GM23338 (cell line): ENCODE results near the gene SYNE2. TPM values are rescaled to one million over a fixed set of nuclear protein-coding genes. Genes with fewer than 3 reads are reported as not detected.

Experiments
- ATAC-seq: fragments of 200-7000 bp; cut with Tn5 transposase; 3 replicates; pipeline ENCODE4 v1.9.1; 2020
- DNase-seq: peaks from one replicate; pipeline ENCODE4 v3.0.0-alpha.2; 2015; ENCODE audit warnings: low spot score
- H2AFZ ChIP-seq: fragments of 200-600 bp; sonication (generic); 2 replicates; pipeline ENCODE4 v1.8.0; 2016; ENCODE audit warnings: antibody characterized with exemption, mild to moderate bottlenecking, moderate library complexity
- H3F3A ChIP-seq: fragments of 200-600 bp; sonication (generic); replicated peaks from 2 replicates; pipeline ENCODE4 v1.8.0; 2017; ENCODE audit warnings: antibody characterized with exemption, mixed run types, low read depth
- H3K27ac ChIP-seq: fragments of 200-600 bp; sonication (generic); 2 replicates; pipeline ENCODE4 v1.6.1; 2016; ENCODE audit warnings: low read depth
- H3K27me3 ChIP-seq: fragments of 200-600 bp; sonication (generic); 2 replicates; pipeline ENCODE4 v1.8.0; 2016; ENCODE audit warnings: mild to moderate bottlenecking, mixed run types, moderate library complexity; ENCODE audit not compliant: insufficient read depth
- H3K36me3 ChIP-seq: fragments of 200-600 bp; sonication (generic); 2 replicates; pipeline ENCODE4 v1.8.0; 2016; ENCODE audit warnings: mild to moderate bottlenecking; ENCODE audit not compliant: insufficient read depth
- H3K4me1 ChIP-seq: fragments of 200-600 bp; sonication (generic); 2 replicates; pipeline ENCODE4 v1.8.0; 2016; ENCODE audit warnings: mild to moderate bottlenecking, moderate library complexity; ENCODE audit not compliant: insufficient read depth
- H3K4me2 ChIP-seq: fragments of 200-600 bp; sonication (generic); 2 replicates; pipeline ENCODE4 v1.7.1; 2017; ENCODE audit warnings: mixed run types
- H3K4me3 ChIP-seq: fragments of 200-600 bp; sonication (generic); 2 replicates; pipeline ENCODE4 v1.6.1; 2016; ENCODE audit warnings: mixed run types
- H3K79me2 ChIP-seq: fragments of 200-600 bp; sonication (generic); replicated peaks from 2 replicates; pipeline ENCODE4 v1.8.0; 2017; ENCODE audit warnings: mild to moderate bottlenecking; ENCODE audit not compliant: insufficient read depth
- H3K9me2 ChIP-seq: fragments of 200-600 bp; sonication (generic); 2 replicates; pipeline ENCODE4 v1.8.0; 2017; ENCODE audit not compliant: insufficient read depth
- H4K20me1 ChIP-seq: fragments of 200-600 bp; sonication (generic); replicated peaks from 2 replicates; pipeline ENCODE4 v1.8.0; 2017; ENCODE audit warnings: mild to moderate bottlenecking; ENCODE audit not compliant: insufficient read depth
- H3K27ac Mint-ChIP-seq: 2 replicates; pipeline ENCODE4 v1.8.0; 2020; ENCODE audit warnings: inconsistent platforms, mild to moderate bottlenecking, moderate library complexity, mixed read lengths
- H3K27me3 Mint-ChIP-seq: 3 replicates; pipeline ENCODE4 v1.8.0; 2022; ENCODE audit warnings: low read depth, mild to moderate bottlenecking, moderate library complexity, mixed read lengths, inconsistent platforms; ENCODE audit not compliant: insufficient read depth, poor library complexity
- H3K36me3 Mint-ChIP-seq: 3 replicates; pipeline ENCODE4 v1.8.0; 2021; ENCODE audit warnings: low read depth, mild to moderate bottlenecking, inconsistent platforms, moderate library complexity, mixed read lengths
- H3K4me1 Mint-ChIP-seq: 3 replicates; pipeline ENCODE4 v1.8.0; 2020; ENCODE audit warnings: mild to moderate bottlenecking, inconsistent platforms, mixed read lengths
- H3K4me3 Mint-ChIP-seq: 3 replicates; pipeline ENCODE4 v1.8.0; 2021; ENCODE audit warnings: moderate library complexity, mild to moderate bottlenecking, inconsistent platforms, mixed read lengths
- H3K9me3 Mint-ChIP-seq: 3 replicates; pipeline ENCODE4 v1.8.0; 2020; ENCODE audit warnings: moderate library complexity, mild to moderate bottlenecking, inconsistent platforms, mixed read lengths
- CREB1 ChIP-seq: fragments of 250-450 bp; sonication (Bioruptor Pico); IDR thresholded peaks from 2 replicates; pipeline ENCODE4 v1.5.0; 2020; ENCODE audit warnings: low read depth, mild to moderate bottlenecking, moderate library complexity
- CTCF ChIP-seq, 2 experiments: fragments of 200-600 bp in 1 of 2; sonication (generic) in 1 of 2; conservative IDR thresholded peaks; 2 replicates each; pipeline versions ENCODE4 v1.5.1 to v1.6.1; 2016 to 2017; ENCODE audit warnings: antibody characterized with exemption in 2 of 2, low read depth in 2 of 2, mild to moderate bottlenecking in 2 of 2, moderate library complexity in 1 of 2
- ETS1 ChIP-seq: IDR thresholded peaks from 2 replicates; pipeline ENCODE4 v1.6.1; 2016; ENCODE audit warnings: antibody characterized with exemption
- EZH2 ChIP-seq: fragments of 200-600 bp; sonication (generic); IDR thresholded peaks from one replicate; pipeline ENCODE4 v1.8.0; 2017; ENCODE audit warnings: antibody characterized with exemption, mild to moderate bottlenecking, low read depth; ENCODE audit not compliant: unreplicated experiment
- EZH2phosphoT487 ChIP-seq: fragments of 200-600 bp; sonication (generic); IDR thresholded peaks from one replicate; pipeline ENCODE4 v1.8.1; 2018; ENCODE audit warnings: antibody characterized with exemption; ENCODE audit not compliant: unreplicated experiment
- JUNB ChIP-seq: IDR thresholded peaks from one replicate; pipeline ENCODE4 v1.6.1; 2016; ENCODE audit warnings: antibody characterized with exemption; ENCODE audit not compliant: unreplicated experiment
- NANOG ChIP-seq: IDR thresholded peaks from 2 replicates; pipeline ENCODE4 v1.6.1; 2016; ENCODE audit warnings: antibody characterized with exemption, borderline replicate concordance
- POLR2AphosphoS5 ChIP-seq: IDR thresholded peaks from 2 replicates; pipeline ENCODE4 v1.6.1; 2016; ENCODE audit warnings: antibody characterized with exemption, low read depth
- REST ChIP-seq: IDR thresholded peaks from one replicate; pipeline ENCODE4 v1.6.1; 2018; ENCODE audit warnings: antibody characterized with exemption; ENCODE audit not compliant: unreplicated experiment
- STAT1 ChIP-seq: IDR thresholded peaks from one replicate; pipeline ENCODE4 v1.6.1; 2016; ENCODE audit warnings: antibody characterized with exemption; ENCODE audit not compliant: unreplicated experiment
- ZNF114 ChIP-seq: fragments of 250-450 bp; sonication (Bioruptor Pico); IDR thresholded peaks from 2 replicates; pipeline ENCODE4 v1.5.0; 2020; ENCODE audit warnings: mild to moderate bottlenecking, moderate library complexity
- ZNF331 ChIP-seq: fragments of 250-450 bp; sonication (Bioruptor Pico); IDR thresholded peaks from 2 replicates; pipeline ENCODE4 v1.5.0; 2020; ENCODE audit warnings: low read depth, mild to moderate bottlenecking, moderate library complexity
- ZNF462 ChIP-seq: fragments of 250-450 bp; sonication (Bioruptor Pico); IDR thresholded peaks from 2 replicates; pipeline ENCODE4 v1.5.0; 2020; ENCODE audit warnings: mild to moderate bottlenecking, moderate library complexity
- polyA plus RNA-seq: library from polyadenylated mRNA; unstranded; fragments of >200 nt; fragmentation: Nextera tagmentation; extraction: Ambion mirVana; gene quantifications from 2 replicates; pipeline ENCODE4 v1.2.1, GENCODE V29; 2016
- total RNA-seq: library from RNA; depleted of rRNA; stranded (reverse); fragments of >200 nt; shearing (Covaris generic); gene quantifications from 2 replicates; pipeline ENCODE4 v1.2.3, GENCODE V29; 2014

Gene SYNE2
- total and polyA plus RNA-seq, 2 experiments from 2014 or later = 34.3 to 86.5 TPM

- no peak overlapping the region for H2AFZ ChIP-seq
- no peaks in the 10 kb centered on the region for H3K27me3 ChIP-seq
- no peaks in the 10 kb centered on the region for H3K36me3 ChIP-seq
- H3K4me2 ChIP-seq = no peak overlapping the region
- Mint-ChIP-seq H3K4me1 (peaks cover 33% of the 10 kb centered on the region), H3K4me3 (no peak overlapping the region), H3K27me3 (peaks cover 4% of the 10 kb centered on the region), H3K27ac (peak overlapping the region; percentile 69), H3K36me3 (peaks cover 5% of the 10 kb centered on the region; the same call in 1 of the 3 replicates), H3K9me3 (no peaks in the 10 kb centered on the region)
- no peaks in the 10 kb centered on the region for H4K20me1 ChIP-seq
- H3K4me1 ChIP-seq = peaks cover 30% of the 10 kb centered on the region
- peaks cover 46% of the 10 kb centered on the region for H3K79me2 ChIP-seq
- no peaks in the 10 kb centered on the region for H3K9me2 ChIP-seq
- H3F3A ChIP-seq = peaks cover 6% of the 10 kb centered on the region; the same call in 1 of the 2 replicates
- H3K4me3 ChIP-seq = no peak overlapping the region
- TF ChIP-seq ETS1 (no peak), STAT1 (no peak), POLR2AphosphoS5 (no peak), JUNB (no peak), EZH2 (no peak), REST (no peak), ZNF462 (CRISPR knock-in tag) (no peak), CTCF (conservative IDR thresholded peaks at IDR 0.05; ENCODE audit: low read depth in 2 of 2) (no peak), ZNF331 (no peak), EZH2phosphoT487 (no peak), ZNF114 (CRISPR knock-in tag) (no peak), CREB1 (CRISPR knock-in tag) (no peak), NANOG (no peak)
- no peak overlapping the region for H3K27ac ChIP-seq
- DNase-seq (no peak), ATAC-seq (no peak)
Measured at GRCh38 chr14:63887899-63888298, 35.1 kb downstream of the SYNE2 start.
